WTC11 (cell line): Measurements from ENCODE around the gene VMAC. TPM values are rescaled to one million over a fixed set of nuclear protein-coding genes. Genes with fewer than 3 reads are reported as not detected.
A peak's percentile ranks its signal among the peaks of the same experiment; 100 is the strongest.

Experiments
- ATAC-seq: fragments of 200-7000 bp; cut with Tn5 transposase; 2 replicates; pipeline ENCODE4 v1.10.0; 2021; ENCODE audit warnings: mild to moderate bottlenecking, moderate library complexity
- CTCF ChIA-PET: fragments of 300-600 bp; sonication (Branson Sonifier 250); formaldehyde crosslinking; loops from one replicate; lab custom pipeline; 2021; ENCODE audit warnings: antibody characterized with exemption; lab: Charles Lee
- POLR2A ChIA-PET: fragments of 350-600 bp; sonication (Branson Sonifier 250); formaldehyde crosslinking; loops from one replicate; lab custom pipeline; 2021; ENCODE audit warnings: antibody characterized with exemption; lab: Charles Lee
- DNase-seq: peaks from one replicate; pipeline ENCODE4 v3.0.0; 2021; ENCODE audit warnings: low spot score
- H3K27ac Mint-ChIP-seq: 2 replicates; pipeline ENCODE4 v1.8.0; 2021; ENCODE audit warnings: mixed read lengths
- H3K27me3 Mint-ChIP-seq: 2 replicates; pipeline ENCODE4 v1.8.0; 2021; ENCODE audit warnings: low read depth, mild to moderate bottlenecking, moderate library complexity, mixed read lengths
- H3K36me3 Mint-ChIP-seq: 2 replicates; pipeline ENCODE4 v1.8.0; 2021; ENCODE audit warnings: mixed read lengths
- H3K4me1 Mint-ChIP-seq: 2 replicates; pipeline ENCODE4 v1.8.0; 2022; ENCODE audit warnings: mixed read lengths
- H3K4me3 Mint-ChIP-seq: 2 replicates; pipeline ENCODE4 v1.8.0; 2021; ENCODE audit warnings: mild to moderate bottlenecking, moderate library complexity, mixed read lengths
- H3K9me3 Mint-ChIP-seq: 2 replicates; pipeline ENCODE4 v1.8.0; 2021; ENCODE audit warnings: mixed read lengths
- ATF6 ChIP-seq: sonication (generic); formaldehyde crosslinking; IDR thresholded peaks from 2 replicates; pipeline ENCODE4 v1.8.1; 2023; ENCODE audit warnings: mild to moderate bottlenecking, missing genetic modification reagents
- CTCF ChIP-seq: fragments of 200-600 bp; IDR thresholded peaks from 2 replicates; pipeline ENCODE4 v1.8.0; 2022; ENCODE audit warnings: antibody characterized with exemption
- E2F5 ChIP-seq: sonication (generic); formaldehyde crosslinking; IDR thresholded peaks from 2 replicates; pipeline ENCODE4 v1.8.1; 2022; ENCODE audit warnings: mild to moderate bottlenecking, moderate library complexity, missing genetic modification reagents
- ELF4 ChIP-seq: sonication (generic); formaldehyde crosslinking; IDR thresholded peaks from 2 replicates; pipeline ENCODE4 v1.8.1; 2022; ENCODE audit warnings: low read depth, mild to moderate bottlenecking, moderate library complexity, missing genetic modification reagents
- EMX1 ChIP-seq: fragments of 250-450 bp; sonication (Bioruptor Pico); IDR thresholded peaks from 2 replicates; pipeline ENCODE4 v1.8.0; 2021; ENCODE audit warnings: mild to moderate bottlenecking
- ETV6 ChIP-seq: sonication (generic); formaldehyde crosslinking; IDR thresholded peaks from 2 replicates; pipeline ENCODE4 v1.8.1; 2022; ENCODE audit warnings: mild to moderate bottlenecking, missing genetic modification reagents
- KAT7 ChIP-seq: sonication (generic); formaldehyde crosslinking; IDR thresholded peaks from 2 replicates; pipeline ENCODE4 v1.8.1; 2023; ENCODE audit warnings: missing genetic modification reagents, mild to moderate bottlenecking, borderline replicate concordance
- NFE2L1 ChIP-seq: sonication (generic); formaldehyde crosslinking; IDR thresholded peaks from 2 replicates; pipeline ENCODE4 v1.8.1; 2023; ENCODE audit warnings: missing genetic modification reagents
- OVOL2 ChIP-seq: fragments of 250-450 bp; sonication (Bioruptor Pico); IDR thresholded peaks from 2 replicates; pipeline ENCODE4 v1.9.0; 2021; ENCODE audit warnings: mild to moderate bottlenecking, borderline replicate concordance
- RORB ChIP-seq: fragments of 250-450 bp; sonication (Bioruptor Pico); IDR thresholded peaks from 2 replicates; pipeline ENCODE4 v1.9.0; 2021; ENCODE audit warnings: mild to moderate bottlenecking
- USF1 ChIP-seq: sonication (generic); formaldehyde crosslinking; IDR thresholded peaks from 2 replicates; pipeline ENCODE4 v1.8.0; 2022; ENCODE audit warnings: mild to moderate bottlenecking, missing genetic modification reagents
- ZBTB21 ChIP-seq: sonication (generic); formaldehyde crosslinking; IDR thresholded peaks from 2 replicates; pipeline ENCODE4 v1.8.1; 2023; ENCODE audit warnings: mild to moderate bottlenecking, missing genetic modification reagents, borderline replicate concordance
- ZNF138 ChIP-seq: sonication (generic); formaldehyde crosslinking; conservative IDR thresholded peaks from 2 replicates; pipeline ENCODE4 v1.8.1; 2022; ENCODE audit warnings: mild to moderate bottlenecking, moderate library complexity, missing genetic modification reagents
- ZNF232 ChIP-seq: sonication (generic); formaldehyde crosslinking; IDR thresholded peaks from 2 replicates; pipeline ENCODE4 v1.8.0; 2022; ENCODE audit warnings: mild to moderate bottlenecking, missing genetic modification reagents
- ZNF532 ChIP-seq: fragments of 250-450 bp; sonication (Bioruptor Pico); IDR thresholded peaks from 2 replicates; pipeline ENCODE4 v1.9.0; 2021; ENCODE audit warnings: mild to moderate bottlenecking, borderline replicate concordance
- total RNA-seq: library from RNA; stranded (reverse); gene quantifications from 3 replicates; pipeline ENCODE4 v1.2.3, GENCODE V29; 2021

VMAC gene
- total RNA-seq, 1 experiment from 2014 or later: 2.5 TPM

GRCh38 chr19:5897189-5897969 is 7.3 kb upstream of the VMAC start:
- H3K4me1 Mint-ChIP-seq: 0 out of 2 replicates have a peak, but pooled peaks cover under 1% of the 10 kb centered on the region
- H3K4me3 Mint-ChIP-seq: no peak overlapping the region
- CTCF ChIA-PET: interaction anchor here (0.5 to 2.2 kb wide), 12 partner anchors 9 to 141 kb away, joined by 3 to 34 read pairs (median 4); partner anchors contain the start of gene NRTN
- DNase-seq (peak; percentile 42), ATAC-seq (peak; percentile 36)
- no peaks in the 10 kb centered on the region for H3K27me3 Mint-ChIP-seq
- no peak overlapping the region for H3K27ac Mint-ChIP-seq
- POLR2A ChIA-PET: interaction anchor here (0.7 kb wide), 1 partner anchor 93 kb away, joined by 3 read pairs; no protein-coding TSS in a partner anchor
- H3K9me3 Mint-ChIP-seq: no peaks in the 10 kb centered on the region
- no peak for TF ChIP-seq EMX1 (CRISPR knock-in tag)
- no peak for TF ChIP-seq ZNF232 (CRISPR knock-in tag)
- 0 out of 2 replicates have a peak, but pooled peaks have one; percentile 17 for TF ChIP-seq CTCF
- H3K36me3 Mint-ChIP-seq: peaks cover 11% of the 10 kb centered on the region

- no peak for ATAC-seq
- Mint-ChIP-seq H3K27me3 (no peaks in the 10 kb centered on the region), H3K27ac (no peak overlapping the region; the same call in 1 of the 2 replicates), H3K4me1 (peaks cover 4% of the 10 kb centered on the region), H3K4me3 (no peak overlapping the region), H3K9me3 (no peaks in the 10 kb centered on the region), H3K36me3 (peaks cover 11% of the 10 kb centered on the region)
- ChIA-PET CTCF (interaction anchor here (0.7 to 1.0 kb wide), 3 partner anchors 52 to 130 kb away, joined by 3 to 6 read pairs (median 3); no protein-coding TSS in a partner anchor), POLR2A (no interaction called here)
- DNase-seq: no peak
- no peak for TF ChIP-seq CTCF
- no peak for TF ChIP-seq E2F5 (CRISPR knock-in tag)
- no peak for TF ChIP-seq OVOL2 (CRISPR knock-in tag)
- no peak for TF ChIP-seq KAT7 (CRISPR knock-in tag)
- TF ChIP-seq ZNF532 (CRISPR knock-in tag): no peak
- no peak for TF ChIP-seq RORB (CRISPR knock-in tag)
- TF ChIP-seq ETV6 (CRISPR knock-in tag): no peak
- TF ChIP-seq ATF6 (CRISPR knock-in tag): no peak
- no peak for TF ChIP-seq ZBTB21 (CRISPR knock-in tag)
- TF ChIP-seq ZNF138: no peak
- no peak for TF ChIP-seq ELF4
- no peak for TF ChIP-seq NFE2L1 (CRISPR knock-in tag)
- TF ChIP-seq USF1 (CRISPR knock-in tag): no peak
These were observed 4.7 kb upstream of the VMAC start for GRCh38 chr19:5899728-5900526.
